HG03439 (cell line): ENCODE results near the gene ALOXE3.
"Not testable (repeated sequence)": the region's sequence is repeated elsewhere in the genome, so short reads cannot be mapped to it uniquely, and the experiment has no call there.

Experiments
- ATAC-seq: cut with Tn5 transposase; IDR thresholded peaks from one replicate; pipeline ENCODE4 v1.9.1; 2021; ENCODE audit warnings: mild to moderate bottlenecking, moderate library complexity; ENCODE audit not compliant: unreplicated experiment

The ALOXE3 gene

DNA sequence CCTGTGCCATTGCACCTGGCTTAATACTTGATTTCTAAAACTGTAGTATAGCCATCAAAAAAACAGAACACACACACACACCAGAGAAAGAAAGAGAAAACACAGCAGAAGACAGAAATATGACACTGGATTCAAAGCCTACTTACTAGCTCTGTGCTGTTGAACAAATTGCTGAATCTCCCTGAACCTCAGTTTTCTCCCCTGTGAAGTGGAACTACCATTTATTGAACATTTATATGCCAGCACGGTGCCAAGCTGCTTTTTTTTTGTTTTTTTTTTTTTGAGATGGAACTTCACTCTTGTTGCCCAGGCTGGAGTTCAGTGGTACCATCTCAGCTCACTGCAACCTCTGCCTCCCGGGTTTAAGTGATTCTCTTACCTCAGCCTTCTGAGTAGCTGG lies 17.6 kb downstream of the ALOXE3 start:
- no peak for ATAC-seq

DNA sequence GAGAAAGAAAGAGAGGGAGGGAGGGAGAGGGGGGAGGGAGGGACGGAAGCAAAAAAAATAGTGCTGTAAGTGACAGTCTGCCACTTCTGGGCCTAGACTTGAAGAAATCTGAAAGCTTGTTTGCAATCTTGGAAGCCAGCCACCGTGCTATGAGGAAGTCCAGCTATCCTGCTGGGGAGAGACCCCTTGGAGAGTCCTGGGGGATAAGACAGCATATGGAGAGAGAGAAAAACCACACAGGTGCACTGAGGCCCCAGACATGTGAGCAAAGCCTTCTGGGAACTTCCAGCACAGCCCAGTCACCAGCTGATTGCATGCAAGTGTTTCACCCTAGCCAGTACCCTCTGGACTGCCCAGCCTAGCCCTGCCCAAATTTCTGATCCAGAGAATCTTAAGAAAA lies 18.2 kb downstream of the ALOXE3 start:
- no peak for ATAC-seq

DNA sequence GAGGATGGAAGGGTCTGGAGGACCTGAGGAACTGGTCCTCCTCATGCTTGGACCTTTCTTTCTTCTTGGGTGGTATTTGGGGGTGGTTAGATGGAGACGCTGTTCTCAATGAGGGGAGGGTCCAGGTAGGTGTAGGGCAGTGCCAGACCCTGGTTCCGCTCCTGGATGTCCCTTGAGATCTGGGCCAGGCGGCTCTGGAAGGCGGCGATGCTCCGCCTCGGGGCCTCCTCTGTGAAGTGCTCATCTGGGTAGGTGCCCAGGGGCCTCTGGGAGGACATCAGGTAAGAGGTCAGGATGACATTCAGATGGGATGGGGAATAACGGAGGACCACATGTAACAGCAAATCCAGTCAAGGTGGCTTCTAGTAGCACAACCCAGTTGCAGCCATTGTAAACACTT lies 21.8 kb downstream of the ALOXE3 start:
- no peak for ATAC-seq

DNA sequence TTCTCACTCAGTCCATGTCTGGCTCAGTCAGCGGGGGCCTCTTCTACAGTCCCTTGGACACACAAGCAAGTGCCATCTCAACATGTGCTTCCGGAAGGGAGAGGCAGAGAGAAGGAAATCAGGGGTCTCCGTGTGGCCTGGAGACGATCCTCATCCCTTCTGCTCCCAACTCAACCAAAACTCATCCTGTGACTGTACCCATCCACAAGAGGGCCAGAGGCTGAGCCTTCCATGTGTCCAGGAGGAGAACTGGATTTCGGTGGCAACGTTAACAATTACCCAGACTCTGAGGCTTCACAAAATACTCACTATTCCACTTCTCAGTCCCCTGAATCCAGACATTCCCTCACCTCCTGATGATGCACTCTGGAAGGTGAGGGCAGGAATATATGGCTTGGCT lies 23.0 kb downstream of the ALOXE3 start:
- no peak for ATAC-seq

DNA sequence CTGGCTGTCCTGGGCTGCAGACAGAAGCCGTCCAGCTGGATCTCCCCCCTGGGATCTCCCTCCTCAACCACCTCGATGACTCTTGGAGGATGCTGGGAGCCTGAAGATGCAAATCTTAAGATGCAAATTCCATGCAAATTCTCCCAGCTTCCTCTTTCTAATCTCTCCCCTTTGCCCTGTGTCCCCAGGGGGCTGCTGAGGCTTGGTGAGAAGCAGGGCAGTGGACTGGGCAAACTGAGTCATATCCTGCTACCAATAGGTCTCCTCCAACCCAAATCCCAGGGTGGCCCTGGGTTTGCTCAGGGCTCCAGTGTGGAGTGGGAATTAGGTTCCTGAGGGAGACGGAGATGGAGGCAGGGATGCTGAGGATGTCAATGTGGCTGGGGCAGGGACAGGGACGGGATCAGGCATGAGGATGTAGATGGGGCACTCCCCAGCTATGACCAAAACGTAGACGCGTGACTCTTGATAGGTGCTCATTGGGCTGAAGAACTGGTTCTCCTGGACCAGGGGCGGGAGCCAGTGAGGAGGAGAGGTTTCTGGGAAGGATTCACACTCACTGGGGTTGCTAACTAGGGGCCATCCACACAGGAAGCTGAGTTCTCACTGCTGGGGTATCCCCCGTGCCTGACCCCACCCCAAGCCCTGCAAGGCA lies 27.2 kb downstream of the ALOXE3 start:
- no peak for ATAC-seq

DNA sequence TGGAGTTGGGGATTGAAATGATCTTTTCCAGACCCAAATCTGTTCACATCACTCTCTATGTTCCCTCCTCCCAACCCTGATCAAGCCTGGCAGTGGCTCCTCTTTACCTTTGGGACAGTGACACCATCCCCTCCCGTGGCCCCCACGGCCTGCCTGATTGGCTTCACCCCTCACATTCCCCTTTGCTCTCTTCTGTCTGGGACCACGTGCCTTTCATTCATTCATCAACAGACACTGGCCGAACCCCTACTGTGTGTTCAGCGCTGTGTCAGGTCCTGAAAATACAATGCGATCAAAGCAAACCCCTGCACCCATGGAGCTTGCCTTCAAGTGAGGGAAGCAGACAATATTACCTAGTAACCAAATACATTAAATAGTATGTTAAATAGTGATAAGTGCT lies 28.6 kb downstream of the ALOXE3 start:
- ATAC-seq, result no peak

DNA sequence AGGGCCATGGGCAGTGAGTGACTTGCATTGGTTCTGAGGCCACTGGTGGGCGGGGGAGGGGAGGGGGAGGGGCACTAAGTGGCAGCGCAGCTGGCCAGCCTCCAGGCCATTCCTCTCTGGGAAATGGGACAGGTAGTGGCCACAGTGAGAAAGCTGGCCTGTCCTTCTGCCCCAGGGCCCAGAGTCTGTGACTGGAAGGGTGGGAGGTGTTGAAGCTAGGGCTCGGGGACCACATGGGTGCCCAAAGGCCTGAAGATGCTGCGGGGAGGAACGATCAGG lies 30.4 kb downstream of the ALOXE3 start:
- ATAC-seq, result no peak

DNA sequence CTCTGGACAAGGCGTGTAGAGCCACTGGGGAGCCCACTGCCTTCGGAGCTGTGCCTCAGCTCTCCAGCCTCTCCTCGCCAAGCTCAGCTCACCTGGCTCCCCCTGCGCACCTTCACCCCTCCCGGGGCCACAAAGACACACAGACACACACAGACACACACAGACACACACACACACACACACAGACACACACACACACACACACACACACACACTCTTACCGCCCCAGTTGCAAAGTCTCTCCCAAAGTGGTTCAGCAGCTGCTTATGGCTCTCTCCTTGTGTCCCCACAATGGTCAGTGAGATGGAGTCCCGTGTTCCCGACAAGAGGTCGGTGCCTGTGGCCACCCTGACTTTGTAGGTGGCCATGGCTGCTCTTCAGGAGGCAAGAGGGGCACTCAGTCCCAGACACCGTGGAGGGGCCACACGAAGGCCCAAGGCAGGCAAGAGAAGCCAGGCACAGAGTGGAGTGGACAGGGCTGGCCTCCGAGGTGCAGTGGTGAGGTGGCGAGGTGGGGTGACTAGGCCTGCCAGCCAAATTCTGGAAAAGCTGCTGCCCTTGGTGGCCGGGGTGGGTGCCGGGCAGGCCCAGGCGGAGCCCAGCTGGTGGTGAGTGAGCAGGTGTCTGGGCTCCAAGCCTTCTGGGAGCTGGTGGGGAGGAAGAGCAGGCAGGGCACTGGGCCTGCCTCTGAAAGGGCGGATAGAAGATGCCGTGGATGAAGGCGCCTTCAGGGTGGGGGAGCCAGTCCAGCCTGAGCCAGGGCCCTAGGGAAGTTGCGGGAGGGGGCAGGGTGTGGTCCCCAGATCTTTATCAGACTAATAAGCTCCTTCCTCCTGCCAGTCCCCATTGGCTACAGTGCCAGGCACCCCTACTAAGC lies 31.0 kb downstream of the ALOXE3 start, which contains the start of gene ALOX12B:
Gene ALOX12B (minus strand): TSS at position 642 of the 877 bp plus-strand sequence. CDS start 274 bp downstream, at position 368.
- ATAC-seq, result no peak

DNA sequence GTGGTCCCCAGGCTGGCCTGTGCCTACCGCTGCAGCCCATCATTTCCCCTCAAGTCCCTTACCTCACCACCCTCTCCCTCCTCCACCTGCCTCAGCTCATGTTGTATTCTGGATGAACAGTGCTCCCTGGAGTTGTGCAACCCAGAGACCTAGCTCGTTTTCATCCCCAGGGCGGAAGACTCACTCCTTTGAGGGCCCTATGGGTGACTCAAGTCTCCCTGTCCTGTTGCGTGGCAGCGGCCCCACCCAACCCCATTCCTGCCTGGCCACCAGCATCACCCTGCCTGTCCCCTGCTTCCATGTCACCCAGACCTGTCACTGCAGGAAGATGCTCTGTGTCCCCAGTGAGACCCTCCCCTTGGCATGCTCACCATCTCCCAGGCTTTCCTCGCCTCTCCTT lies 34.1 kb downstream of the ALOXE3 start:
- no peak for ATAC-seq

DNA sequence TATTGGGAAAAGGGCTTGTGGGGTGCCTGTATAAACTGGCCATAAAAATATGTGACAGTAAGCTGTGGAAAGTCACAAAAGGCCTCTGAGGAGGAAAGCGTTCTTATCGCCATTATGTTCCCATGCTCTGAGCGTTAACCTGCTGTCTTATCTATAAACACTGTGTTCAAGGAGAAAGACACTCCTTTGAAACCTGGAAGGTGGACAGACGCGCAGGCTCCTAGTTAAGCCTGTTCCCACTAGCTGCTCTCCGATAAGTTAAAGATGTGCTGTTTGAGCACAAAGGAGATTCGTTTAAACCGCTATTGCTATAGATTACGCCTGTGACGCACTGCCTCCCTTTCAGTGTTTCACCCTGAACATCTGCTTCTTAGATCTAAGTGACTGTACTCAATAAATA lies 36.0 kb downstream of the ALOXE3 start:
- ATAC-seq, result no peak

DNA sequence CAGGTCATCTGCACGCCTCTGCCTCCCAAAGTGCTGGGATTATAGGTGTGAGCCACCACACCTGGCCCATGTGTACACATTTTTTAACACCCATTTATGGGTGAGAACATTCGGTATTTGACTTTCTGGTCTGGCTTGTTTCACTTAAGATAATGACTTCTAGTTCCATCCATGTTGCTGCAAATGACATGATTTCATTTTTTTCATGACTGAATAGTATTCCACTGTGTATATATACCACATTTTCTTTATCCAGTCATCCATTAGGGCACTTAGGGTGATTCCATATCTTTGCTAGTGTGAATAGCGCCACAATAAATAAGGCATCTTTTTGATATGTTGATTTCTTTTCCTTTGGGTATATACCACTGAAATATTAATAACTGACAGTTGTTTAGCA lies 36.4 kb downstream of the ALOXE3 start:
- no peak for ATAC-seq

DNA sequence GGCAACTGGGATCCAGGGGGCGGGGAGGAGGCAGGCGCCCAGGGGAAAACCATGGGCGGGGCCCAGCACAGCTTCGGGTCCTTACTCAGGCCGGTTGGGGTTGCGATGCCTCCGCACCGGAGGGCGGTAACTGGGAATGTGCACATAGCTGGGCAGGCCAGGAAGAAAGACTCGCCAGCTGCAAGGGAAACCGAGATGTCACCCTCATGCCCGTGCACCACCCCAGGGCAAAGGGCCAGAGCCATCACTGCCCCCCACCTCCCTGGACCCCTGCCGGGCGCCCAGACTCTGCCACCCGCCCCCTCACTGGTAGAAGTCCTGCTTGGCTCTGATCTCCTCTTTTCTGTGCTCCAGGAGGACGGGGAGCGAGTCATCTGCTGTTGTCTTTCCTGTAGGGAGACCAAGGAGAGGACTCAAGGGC lies 37.5 kb downstream of the ALOXE3 start:
- no peak for ATAC-seq

DNA sequence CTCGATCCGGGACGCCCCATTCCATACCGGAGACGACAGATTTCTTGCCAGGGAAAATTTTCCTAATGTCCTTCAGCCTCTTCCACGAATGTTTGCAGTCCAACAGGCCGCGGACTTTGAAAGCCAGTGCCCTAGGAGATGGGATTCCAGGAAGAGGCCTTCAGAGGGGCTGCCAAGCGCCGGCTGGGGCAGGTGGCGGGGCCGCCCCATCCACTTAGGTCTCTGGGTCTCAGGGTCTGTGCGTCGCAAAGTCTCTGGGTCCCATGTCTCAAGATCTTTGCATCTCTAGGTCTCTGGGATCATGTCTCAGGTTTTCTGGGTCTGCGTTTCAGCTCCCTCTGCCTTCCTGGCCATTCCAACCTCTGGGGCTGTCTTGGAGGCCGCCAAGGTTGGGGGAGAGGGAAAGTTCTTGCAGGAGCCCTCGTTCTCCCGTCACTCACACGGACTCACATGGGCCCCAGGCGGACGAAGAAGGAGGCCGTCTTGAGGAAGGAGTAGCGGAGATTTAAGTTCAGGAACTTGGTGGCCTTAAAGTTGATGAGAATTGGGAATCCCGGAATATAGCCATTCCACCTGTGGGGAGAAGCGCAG lies 38.0 kb downstream of the ALOXE3 start:
- ATAC-seq, result no peak

DNA sequence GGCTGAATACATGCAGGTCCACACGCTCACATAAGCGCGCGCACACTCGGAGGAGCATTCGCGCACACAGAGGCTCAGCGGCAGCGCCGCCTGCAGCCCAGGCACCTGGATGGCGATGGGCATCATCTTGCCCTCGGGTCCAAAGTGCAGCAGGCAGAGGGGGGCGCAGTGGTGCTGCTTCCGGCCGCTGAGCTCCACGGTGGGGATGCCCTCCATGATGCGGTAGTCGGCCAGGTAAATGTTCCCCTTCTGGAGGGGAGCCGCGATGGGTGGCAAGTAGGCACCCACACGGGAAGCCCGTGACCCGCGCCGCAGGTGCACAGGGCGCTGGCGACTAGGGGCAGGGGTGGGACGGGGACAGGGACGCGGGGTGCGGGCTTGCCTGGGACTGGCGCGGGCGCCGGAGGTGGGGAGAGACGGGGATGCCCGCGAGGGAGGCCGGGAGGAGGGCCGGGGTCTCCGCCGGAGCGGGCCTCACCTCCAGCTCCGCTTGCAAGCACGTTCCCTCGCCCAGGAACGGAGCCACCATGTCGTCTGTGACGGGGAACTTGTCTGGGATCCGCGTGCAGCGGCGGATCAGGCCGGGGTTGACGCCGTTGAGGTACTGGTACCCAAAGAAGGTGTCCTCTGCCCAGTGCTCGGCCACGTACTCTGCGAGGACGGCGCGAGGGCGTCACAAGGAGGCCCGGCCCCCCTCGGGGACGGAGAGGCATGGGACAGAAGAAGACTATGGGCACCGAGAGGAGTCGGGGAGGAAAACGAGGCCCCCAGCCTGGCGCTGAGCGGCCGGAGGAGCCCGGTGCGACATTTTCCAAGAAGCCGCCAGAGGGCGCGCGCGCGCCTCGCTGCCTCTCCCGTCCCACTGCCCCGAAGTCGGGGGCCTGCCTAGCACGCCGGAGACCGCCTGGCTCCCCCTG lies 38.8 kb downstream of the ALOXE3 start:
- ATAC-seq, result peak; percentile 67

DNA sequence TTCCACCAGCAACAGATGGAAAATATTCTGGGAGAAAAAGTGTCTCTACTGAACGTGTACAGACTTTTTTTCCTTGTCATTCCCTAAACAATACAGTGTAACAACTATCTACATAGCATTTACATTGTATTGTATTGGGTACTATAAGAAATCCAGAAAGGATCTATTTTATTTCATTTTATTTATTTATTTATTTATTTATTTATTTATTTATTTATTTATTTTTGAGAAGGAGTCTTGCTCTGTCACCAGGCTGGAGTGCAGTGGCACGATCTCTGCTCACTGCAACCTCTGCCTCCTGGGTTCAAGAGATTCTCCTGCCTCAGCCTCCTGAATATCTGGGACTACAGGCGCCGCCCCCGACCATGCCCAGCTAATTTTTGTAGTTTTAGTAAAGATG lies 40.4 kb downstream of the ALOXE3 start:
- not testable (repeated sequence) for ATAC-seq

DNA sequence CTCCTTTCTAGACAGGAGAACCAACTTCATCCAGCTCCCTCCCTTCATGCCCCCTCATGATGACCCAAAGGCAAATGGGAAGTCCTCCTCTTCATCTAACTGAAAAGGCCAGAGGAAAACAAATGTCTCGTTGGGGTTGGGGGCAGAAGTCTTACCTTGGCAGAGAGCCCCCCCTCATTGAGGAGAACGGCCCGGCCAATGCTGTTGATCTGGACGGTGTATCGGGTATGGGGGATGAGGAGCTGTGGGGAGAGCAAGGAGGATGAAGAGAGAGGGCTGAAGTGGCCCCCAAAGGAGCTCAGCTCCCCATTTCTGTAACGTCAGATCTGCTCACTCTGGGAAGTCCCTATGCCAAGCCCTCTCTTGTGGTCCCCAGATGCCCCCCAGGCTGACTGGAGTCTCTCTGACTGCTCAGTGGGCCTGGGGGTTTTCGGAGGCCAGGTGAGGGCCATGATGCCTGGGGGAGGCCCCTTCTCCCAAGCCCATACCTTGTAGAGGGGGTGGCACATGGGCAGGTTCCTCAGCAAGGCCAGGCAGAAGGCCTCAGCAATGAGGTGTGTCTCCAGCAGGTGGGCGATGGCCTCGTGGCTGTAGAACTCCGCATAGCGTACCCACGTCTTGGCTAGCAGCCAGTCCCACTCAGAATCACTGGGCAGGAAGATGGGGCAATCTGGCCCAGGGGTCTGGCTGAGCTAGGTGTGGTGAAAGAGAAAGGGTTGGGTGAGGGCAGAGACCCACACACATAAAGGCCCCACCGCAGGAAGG lies 41.6 kb downstream of the ALOXE3 start:
- ATAC-seq, result no peak

DNA sequence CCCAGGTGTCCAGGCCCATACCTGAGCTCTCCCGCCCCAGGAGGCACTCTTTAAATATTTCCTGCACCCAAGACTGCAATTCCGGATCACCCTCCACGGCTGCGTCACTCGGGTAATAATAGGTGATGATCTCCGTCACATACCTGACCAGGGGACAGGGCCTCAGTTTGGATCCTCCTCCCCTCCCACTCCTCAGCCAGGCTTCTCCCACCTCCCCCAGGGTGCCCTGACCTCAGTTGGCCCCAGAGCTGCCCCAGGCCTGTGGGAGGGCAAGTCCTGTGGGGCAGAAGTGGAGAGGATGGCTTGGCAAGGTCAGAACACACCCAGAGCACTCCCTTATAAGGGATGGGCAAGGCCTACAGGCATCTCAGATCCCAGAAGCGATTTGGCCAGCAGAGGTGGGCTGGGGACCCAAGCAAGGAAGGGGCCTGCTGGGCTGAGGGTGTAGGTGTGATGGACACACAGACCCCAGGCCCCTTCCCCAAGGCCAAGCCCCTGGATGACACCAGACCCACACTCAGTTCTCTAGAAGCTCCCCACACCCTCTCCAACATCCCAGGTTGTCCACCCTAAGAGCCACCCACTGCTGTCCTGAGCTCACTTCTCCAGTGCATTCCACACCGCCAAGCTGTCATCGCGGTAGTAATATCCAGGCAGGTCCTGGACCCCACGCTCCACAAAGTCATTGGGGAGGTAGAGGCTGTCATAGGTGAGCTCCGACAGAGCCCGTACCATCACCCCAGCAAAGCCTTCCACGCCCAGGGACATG lies 42.6 kb downstream of the ALOXE3 start:
- no peak for ATAC-seq

DNA sequence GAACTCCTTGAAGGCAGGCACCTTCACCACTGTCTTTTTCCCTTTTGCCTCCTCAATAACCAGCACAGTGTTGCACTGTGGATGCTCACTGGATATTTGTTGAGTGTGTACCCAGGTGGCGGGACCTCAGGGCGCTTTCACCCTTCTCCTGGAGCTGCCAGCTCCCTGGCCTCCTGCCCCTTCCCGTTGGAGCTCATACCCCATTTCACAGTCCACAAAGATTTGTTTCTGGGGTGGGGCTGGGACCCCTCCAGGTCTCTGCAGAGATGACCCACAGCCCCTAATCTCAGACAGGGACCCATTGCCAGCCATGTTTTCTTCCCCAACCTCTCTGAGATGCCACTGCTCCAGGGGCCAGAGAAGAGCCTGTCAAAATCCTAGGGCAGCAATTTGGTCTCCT lies 43.2 kb downstream of the ALOXE3 start:
- ATAC-seq, result no peak

DNA sequence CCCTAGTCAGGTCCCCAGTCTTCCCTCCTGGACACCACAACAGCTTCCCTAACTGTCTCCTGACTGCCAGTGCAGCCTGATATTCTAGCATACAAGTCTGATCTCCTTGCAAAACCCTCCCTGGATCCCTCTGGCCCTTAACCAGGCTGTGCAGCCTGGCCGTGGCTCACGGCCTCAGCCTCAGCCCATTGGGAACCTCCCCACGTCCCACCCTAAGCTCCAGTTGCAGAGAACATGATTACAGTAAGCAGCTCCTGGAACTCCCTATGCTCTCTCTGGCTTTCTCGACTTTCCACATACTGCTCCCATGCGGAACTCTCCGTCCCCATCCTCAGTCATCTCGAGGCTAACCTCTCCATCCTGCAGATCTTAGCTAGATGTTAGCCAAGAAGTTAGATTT lies 43.8 kb downstream of the ALOXE3 start:
- ATAC-seq, result no peak
